Measurements from ENCODE around the gene NUDCD2.
"Not testable (repeated sequence)": the region's sequence is repeated elsewhere in the genome, so short reads cannot be mapped to it uniquely, and the experiment has no call there.

Gene NUDCD2

GRCh38 chr5:163463063-163463435, 3.1 kb upstream of the NUDCD2 start:
- no peak for DNase-seq

GRCh38 chr5:163460562-163461171, 765 bp upstream of the NUDCD2 start, which contains the start of gene HMMR:
HMMR (plus strand) TSS chr5:163460632; CDS start chr5:163460693, 61 bp downstream.
- no peak for DNase-seq

DNA sequence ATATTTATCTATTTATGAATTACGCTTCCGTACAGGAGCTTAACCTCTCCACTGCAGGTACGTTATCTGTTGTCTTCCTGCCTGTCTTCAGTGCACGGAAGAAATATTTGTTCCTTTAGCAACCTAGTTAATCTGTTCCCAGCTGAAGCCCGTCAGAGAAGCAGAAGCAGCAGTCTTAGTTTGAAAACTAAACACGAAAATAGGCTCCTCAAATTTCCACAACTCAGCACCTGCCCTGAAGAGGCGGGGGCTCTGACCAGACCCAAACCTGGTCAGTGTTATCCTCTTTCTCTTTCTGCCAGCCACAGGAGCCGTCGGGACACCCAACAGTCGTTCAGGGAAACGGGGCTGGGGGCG, 462 bp downstream of the NUDCD2 start:
- DNase-seq = peak; percentile 41

DNA sequence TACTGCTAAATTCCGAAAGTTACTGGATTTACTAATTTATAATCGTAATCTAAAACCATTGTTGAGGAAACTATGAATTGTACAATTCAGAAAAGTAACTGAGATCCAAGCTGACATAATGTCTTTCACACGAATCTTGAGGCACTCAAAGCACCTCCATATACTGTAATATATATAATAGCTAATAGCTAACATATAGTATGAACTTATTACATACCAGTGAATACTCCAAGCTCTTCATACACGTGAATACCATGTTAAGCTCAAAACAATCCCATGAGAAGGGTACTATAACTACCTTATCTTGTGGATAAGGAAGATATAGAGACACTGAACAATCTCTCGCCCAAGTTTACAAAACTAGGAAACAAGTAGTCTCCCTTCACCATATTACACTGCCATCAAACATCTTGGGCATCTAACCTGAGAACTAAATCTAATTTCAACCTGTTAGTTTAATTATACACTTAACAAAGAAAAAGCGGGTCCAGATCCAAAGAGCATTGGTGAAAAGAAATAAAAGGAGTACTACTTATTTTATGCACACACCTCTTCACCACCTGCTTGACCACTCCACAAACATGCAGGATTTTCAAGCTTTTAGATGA, 1.0 kb downstream of the NUDCD2 start:
- no peak for DNase-seq

GRCh38 chr5:163456840-163457239, 3.1 kb downstream of the NUDCD2 start:
- DNase-seq = no peak

DNA sequence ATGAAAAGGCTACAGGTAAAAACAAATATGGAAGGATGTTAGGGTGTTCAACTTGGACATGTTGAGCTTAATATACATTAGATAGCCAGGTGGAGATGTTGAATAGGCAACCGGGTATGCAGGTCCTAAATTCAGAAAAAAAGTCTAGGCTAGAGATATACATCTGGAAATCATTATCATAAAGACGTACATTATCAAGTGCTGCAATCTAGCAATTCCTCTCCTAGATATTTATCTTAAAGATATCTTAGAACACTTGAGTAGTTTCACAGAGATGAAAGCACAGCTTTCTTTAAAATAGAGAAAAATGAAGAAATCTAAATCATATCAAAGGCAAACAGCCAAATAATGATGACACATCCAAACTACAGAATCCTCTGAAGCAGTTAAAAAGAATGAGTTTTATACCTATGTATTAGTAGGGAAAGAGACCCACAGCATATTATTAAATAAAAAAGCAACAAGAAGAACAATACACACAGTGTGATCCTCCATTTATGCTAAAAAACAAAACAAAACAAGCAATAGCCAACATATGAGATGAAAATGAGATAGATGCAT, 3.8 kb downstream of the NUDCD2 start:
- no peak for DNase-seq

GRCh38 chr5:163455406-163455805, 4.5 kb downstream of the NUDCD2 start:
- not testable (repeated sequence) for DNase-seq

DNA sequence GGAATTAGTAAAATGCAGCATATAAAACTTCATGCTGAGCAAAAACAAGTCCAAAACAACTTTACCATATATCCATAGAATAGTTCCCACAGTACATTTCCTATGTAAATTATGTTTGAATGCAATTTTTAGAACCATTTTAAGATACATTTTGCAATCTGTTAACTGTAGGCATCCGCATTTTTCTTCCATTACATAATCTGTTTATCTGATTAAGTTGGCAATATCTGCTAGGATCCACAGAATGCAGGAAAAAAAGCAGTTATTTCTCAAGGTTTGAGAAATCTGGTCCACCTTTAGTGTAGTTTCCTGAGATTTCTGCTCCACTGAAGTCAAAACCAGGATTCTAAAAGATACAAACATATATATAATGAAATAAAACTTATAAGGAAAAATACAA, 6.2 kb downstream of the NUDCD2 start:
- DNase-seq = no peak

DNA sequence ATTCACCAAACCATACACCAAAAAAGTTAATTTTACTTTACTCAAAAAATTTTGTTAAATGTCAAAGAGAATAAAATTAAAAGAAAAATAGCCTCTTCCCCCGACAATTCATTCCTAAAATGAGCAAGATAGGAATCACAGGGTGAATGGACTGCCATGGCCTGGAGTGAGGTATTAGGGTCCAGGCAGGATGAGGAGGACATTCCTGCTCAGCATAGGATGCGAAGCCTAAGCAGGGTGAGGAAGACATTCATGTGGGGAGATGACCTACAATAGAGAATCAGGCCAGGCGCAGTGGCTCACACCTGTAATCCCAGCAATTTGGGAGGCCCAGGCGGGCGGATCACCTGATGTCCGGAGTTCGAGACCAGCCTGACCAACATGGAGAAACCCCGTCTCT, 8.4 kb downstream of the NUDCD2 start:
- no peak for DNase-seq

DNA sequence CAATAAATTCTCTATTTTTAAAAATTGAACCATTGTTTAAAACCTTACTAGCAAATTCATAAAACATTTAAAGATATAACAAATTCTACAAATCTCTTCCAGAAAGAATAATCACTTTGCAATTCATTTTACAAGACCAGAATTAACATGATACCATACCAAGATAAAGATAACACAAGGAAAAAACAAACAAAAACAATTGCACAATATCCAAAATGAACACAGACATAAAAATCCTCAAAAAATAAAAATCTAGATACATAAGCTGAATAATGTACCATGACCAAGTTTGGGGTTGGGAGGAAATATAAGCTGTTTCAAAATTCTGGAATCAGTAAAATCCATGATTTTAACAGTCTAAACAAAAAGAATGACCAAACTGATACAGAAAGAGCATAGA, 11.4 kb downstream of the NUDCD2 start:
- no peak for DNase-seq

GRCh38 chr5:163447875-163448274, 12.0 kb downstream of the NUDCD2 start:
- no peak for DNase-seq

GRCh38 chr5:163447191-163447590, 12.7 kb downstream of the NUDCD2 start:
- no peak for DNase-seq

- DNase-seq = no peak
These were observed 14.6 kb downstream of the NUDCD2 start for GRCh38 chr5:163445345-163445744.

DNA sequence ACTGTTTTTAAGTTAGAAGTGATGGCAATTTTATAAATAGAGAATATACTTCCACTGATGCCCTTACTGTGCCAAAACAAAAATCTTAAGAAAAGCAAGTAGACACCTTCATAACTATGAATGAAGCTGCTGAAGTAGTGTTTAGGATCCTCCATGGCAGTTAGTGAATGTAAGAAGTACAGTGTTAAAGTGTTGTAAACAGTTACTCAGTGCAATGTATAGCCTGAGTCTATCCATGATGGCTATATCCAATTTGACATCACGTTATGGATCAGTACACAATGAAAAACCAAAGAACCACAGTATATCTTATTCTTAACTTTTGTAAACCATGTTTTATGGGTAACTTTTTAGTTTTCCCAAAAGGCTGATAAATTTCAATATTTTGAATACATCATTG, 15.4 kb downstream of the NUDCD2 start:
- DNase-seq = no peak

DNA sequence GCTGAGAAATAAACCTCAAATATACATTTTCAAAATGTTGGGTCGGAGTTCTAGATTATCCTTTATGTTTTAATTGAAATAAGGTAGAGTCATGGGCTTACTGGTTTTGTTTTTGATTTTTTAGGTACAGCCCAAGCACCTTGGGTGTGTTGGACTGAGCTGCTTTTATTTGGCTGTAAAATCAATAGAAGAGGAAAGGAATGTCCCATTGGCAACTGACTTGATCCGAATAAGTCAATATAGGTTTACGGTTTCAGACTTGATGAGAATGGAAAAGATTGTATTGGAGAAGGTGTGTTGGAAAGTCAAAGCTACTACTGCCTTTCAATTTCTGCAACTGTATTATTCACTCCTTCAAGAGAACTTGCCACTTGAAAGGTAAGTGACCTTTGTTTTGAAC, 18.9 kb downstream of the NUDCD2 start:
- no peak for DNase-seq

DNA sequence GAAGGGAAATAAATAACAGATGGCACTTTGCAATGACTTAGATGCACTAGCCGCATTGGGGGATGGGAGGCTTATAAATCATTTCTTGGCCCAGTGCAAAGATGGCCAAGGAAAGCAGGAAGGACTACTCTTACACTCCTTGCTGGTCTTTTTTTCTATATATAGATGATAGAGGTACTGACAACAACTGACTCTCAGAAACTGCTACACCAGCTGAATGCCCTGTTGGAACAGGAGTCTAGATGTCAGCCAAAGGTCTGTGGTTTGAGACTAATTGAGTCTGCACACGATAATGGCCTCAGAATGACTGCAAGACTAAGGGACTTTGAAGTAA, 20.8 kb downstream of the NUDCD2 start:
- no peak for DNase-seq

GRCh38 chr5:163437309-163438182, 22.4 kb downstream of the NUDCD2 start, which contains the start of gene CCNG1:
CCNG1 (plus strand) TSS chr5:163437595; CDS start chr5:163439257, 1,662 bp downstream.
- DNase-seq = peak; percentile 96

- no peak for DNase-seq
These were observed 22.9 kb downstream of the NUDCD2 start for GRCh38 chr5:163437011-163437308.

- no peak for DNase-seq
These were observed 23.4 kb downstream of the NUDCD2 start for GRCh38 chr5:163436515-163436914.

DNA sequence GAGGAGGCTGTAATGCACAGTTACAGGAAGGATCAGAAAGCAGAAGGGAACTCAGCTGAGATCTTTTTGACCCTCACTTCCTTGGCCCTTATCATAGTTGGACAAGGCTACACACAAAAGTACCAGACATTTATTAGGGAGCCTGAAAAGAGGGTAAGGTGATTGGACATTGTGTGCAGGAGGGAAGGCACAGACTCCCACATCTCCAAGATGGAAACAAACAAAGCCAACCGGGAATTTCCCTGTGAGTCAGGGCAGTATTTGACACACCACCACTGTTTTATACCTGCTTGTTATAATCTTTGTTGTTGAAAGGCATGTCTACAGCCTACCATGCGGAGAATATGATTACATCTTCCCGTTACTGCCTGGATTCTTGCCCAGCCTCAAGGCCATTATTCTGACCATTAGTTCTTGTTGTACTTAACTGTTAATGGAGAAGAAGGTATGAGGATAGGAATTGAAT, 25.5 kb downstream of the NUDCD2 start:
- peak; percentile 95 for DNase-seq

DNA sequence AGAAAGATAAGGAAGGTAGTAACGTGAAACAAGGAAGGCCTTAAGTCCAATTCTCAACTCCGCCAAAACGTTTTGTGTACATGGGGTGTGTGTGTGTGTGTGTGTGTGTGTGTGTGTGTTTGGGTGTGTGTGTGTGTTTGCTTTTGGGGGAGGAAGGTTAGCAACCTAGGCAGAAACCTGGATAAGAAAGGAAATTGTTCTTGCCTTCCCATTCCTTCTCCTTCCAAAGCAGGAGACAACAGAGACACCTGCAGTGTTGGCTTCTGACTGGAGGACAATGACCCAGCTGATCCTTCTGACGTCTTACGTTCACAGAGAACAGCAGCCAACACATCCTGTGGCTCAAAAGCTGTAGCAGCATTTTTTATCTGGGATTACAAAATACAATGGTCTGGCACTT, 26.6 kb downstream of the NUDCD2 start:
- no peak for DNase-seq

- DNase-seq = no peak
These were observed 27.4 kb downstream of the NUDCD2 start for GRCh38 chr5:163432544-163432943.

GRCh38 chr5:163426128-163426527, 33.8 kb downstream of the NUDCD2 start:
- DNase-seq = not testable (repeated sequence)

GRCh38 chr5:163424836-163425235, 35.1 kb downstream of the NUDCD2 start:
- DNase-seq = no peak

Data from kidney glomerular epithelial cell (primary cell).